Body of pancreas (tissue), 4 donors: ENCODE data around the gene KLK7. TPM values are rescaled to one million over a fixed set of nuclear protein-coding genes. Genes with fewer than 3 reads are reported as not detected.

ENCODE experiments used
- ATAC-seq: fragments of 150-250 bp; one replicate; pipeline ENCODE4 v1.9.1; 2016
- DNase-seq, 4 donors: peaks; one replicate each; pipeline ENCODE4 v3.0.0-alpha.2; 2019
- H3K27ac ChIP-seq, 4 donors: fragments of 200-600 bp; sonication (generic); 1 replicate in 3 of 4; 2 replicates in 1 of 4; pipeline versions ENCODE4 v1.5.1 to v1.6.1; 2016 to 2019; ENCODE audit warnings: mild to moderate bottlenecking in 1 of 4, mixed read lengths in 1 of 4, moderate library complexity in 1 of 4
- H3K27me3 ChIP-seq, 2 donors: fragments of 200-600 bp; sonication (generic); one replicate each; pipeline ENCODE4 v1.6.0; 2016; ENCODE audit warnings: mild to moderate bottlenecking in 1 of 2
- H3K36me3 ChIP-seq, 2 donors: fragments of 200-600 bp; sonication (generic); replicated peaks in 1 of 2; 2 replicates each; pipeline ENCODE4 v1.5.1; 2016; ENCODE audit warnings: low read depth in 2 of 2; ENCODE audit not compliant: insufficient read depth in 1 of 2
- H3K4me1 ChIP-seq: fragments of 200-600 bp; sonication (generic); one replicate; pipeline ENCODE4 v1.6.0; 2016
- H3K4me3 ChIP-seq, 2 donors: fragments of 200-600 bp; sonication (generic); 1 replicate in 1 of 2; 2 replicates in 1 of 2; pipeline ENCODE4 v1.5.1; 2016 to 2019
- H3K9me3 ChIP-seq, 3 donors: fragments of 200-600 bp; sonication (generic); 1 replicate in 2 of 3; 2 replicates in 1 of 3; pipeline ENCODE4 v1.5.1; 2016
- POLR2A ChIP-seq, 3 donors: fragments of 450-650 bp; IDR thresholded peaks; one replicate each; pipeline ENCODE4 v1.6.1; 2016; ENCODE audit warnings: antibody characterized with exemption in 3 of 3, mild to moderate bottlenecking in 2 of 3
- WGBS, 2 donors: methylation state at CpG; one replicate each; pipeline ENCODE4 v1.1.5; 2017; 5-methylcytosine and 5-hydroxymethylcytosine counted together
- intact Hi-C: fragments of 100-400 bp; cut with DNase I; formaldehyde crosslinking; loops from one replicate; pipeline ENCODE4 v1.15.1; 2023
- total RNA-seq, 2 donors: library from RNA; depleted of rRNA; stranded (reverse); fragments of >200 nt; gene quantifications; one replicate each; pipeline ENCODE4 v1.1.0, GENCODE V29; 2016
- TF ChIP-seq, protein P1 (sequence below), 7 experiments: fragments of 450-650 bp in 4 of 7; fragments of 200-600 bp in 3 of 7; sonication (generic) in 3 of 7; IDR thresholded peaks; one replicate each; pipeline ENCODE4 v1.5.1; 2016 to 2019; ENCODE audit warnings: antibody characterized with exemption in 7 of 7

KLK7 gene
- total RNA-seq, 2 donors from 2014 or later = 4.2 TPM; not detected in 1

DNA sequence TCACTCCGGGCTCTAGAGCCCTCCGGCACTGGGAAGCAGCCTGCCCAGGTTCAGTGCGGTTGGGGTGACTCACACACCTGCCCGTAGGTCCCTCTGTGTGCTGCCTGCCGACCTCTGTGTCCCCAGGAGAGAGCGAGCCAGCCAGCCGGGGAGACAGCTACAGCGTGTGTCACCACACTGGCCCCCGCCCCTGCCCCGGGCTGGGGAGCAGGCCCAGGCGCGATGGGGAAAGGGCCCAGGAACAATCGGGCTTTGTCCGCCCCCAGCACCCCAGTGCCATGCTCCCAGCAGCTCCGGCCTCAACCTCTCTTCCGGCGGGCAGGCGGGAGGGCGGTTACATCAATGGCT lies 14.3 kb downstream of the KLK7 start, which contains the start of gene KLK6:
Gene KLK6, minus strand, starts transcription at position 179 of the 348 bp plus-strand sequence. CDS start 1,487 bp downstream, outside the sequence.
- TF ChIP-seq, protein P1, sequence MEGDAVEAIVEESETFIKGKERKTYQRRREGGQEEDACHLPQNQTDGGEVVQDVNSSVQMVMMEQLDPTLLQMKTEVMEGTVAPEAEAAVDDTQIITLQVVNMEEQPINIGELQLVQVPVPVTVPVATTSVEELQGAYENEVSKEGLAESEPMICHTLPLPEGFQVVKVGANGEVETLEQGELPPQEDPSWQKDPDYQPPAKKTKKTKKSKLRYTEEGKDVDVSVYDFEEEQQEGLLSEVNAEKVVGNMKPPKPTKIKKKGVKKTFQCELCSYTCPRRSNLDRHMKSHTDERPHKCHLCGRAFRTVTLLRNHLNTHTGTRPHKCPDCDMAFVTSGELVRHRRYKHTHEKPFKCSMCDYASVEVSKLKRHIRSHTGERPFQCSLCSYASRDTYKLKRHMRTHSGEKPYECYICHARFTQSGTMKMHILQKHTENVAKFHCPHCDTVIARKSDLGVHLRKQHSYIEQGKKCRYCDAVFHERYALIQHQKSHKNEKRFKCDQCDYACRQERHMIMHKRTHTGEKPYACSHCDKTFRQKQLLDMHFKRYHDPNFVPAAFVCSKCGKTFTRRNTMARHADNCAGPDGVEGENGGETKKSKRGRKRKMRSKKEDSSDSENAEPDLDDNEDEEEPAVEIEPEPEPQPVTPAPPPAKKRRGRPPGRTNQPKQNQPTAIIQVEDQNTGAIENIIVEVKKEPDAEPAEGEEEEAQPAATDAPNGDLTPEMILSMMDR (IDR thresholded peaks at IDR 0.05) = no peak
- no peak for TF ChIP-seq POLR2A (IDR thresholded peaks at IDR 0.05)
- WGBS, 2 donors = 38 to 43% methylated on average over 12 to 15 of the region's 19 CpGs
- H3K36me3 ChIP-seq = no peaks in the 10 kb centered on the region
- ATAC-seq (no peak), DNase-seq (no peak)
- intact Hi-C loops = no loop called here
- H3K4me1 ChIP-seq = no peaks in the 10 kb centered on the region
- H3K27me3 ChIP-seq = no peaks in the 10 kb centered on the region
- H3K9me3 ChIP-seq = no peaks in the 10 kb centered on the region
- H3K27ac ChIP-seq = no peak within 1 kb of the TSS
- no peak within 1 kb of the TSS for H3K4me3 ChIP-seq

DNA sequence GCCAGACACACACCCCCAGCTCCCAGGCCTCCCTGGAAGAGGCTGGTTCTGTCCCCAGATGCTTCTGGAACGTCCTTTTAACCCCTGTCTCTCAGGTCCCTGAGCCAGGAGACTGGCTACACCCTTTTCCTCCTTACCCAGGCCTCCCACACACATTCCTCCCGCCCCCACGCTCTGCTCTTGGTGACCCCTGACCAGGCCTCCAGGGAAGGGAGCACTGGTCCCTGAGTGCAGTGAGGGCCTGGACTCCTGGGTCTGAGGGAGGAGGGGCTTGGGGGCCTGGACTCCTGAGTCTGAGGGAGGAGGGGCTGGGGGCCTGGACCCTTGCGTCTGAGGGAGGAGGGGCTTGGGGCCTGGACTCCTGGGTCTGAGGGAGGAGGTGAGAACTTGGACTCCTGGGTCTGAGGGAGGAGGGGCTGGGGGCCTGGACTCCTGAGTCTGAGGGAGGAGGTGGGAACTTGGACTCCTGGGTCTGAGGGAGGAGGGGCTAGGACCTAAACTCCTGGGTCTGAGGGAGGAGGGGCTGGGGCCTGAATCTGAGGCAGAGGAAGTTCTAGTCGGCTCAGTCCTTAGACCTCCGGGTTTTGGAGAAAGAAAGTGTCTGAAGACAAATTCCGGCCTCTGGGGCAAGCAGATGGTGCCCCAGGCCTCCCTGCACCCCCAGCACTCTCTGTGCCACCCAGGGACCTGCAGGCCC lies 14.9 kb downstream of the KLK7 start:
- intact Hi-C loops = no loop called here
- Histone ChIP-seq H3K4me1 (no peaks in the 10 kb centered on the region), H3K36me3 (no peaks in the 10 kb centered on the region), H3K27ac (no peak overlapping the region), H3K27me3 (no peaks in the 10 kb centered on the region), H3K9me3 (no peaks in the 10 kb centered on the region), H3K4me3 (no peak overlapping the region)
- TF ChIP-seq POLR2A (IDR thresholded peaks at IDR 0.05) = no peak
- TF ChIP-seq, protein P1 (IDR thresholded peaks at IDR 0.05) = no peak
- ATAC-seq = no peak
- no peak for DNase-seq
- WGBS, 2 donors = 17 to 33% methylated on average over 4 to 6 of the region's 7 CpGs

DNA sequence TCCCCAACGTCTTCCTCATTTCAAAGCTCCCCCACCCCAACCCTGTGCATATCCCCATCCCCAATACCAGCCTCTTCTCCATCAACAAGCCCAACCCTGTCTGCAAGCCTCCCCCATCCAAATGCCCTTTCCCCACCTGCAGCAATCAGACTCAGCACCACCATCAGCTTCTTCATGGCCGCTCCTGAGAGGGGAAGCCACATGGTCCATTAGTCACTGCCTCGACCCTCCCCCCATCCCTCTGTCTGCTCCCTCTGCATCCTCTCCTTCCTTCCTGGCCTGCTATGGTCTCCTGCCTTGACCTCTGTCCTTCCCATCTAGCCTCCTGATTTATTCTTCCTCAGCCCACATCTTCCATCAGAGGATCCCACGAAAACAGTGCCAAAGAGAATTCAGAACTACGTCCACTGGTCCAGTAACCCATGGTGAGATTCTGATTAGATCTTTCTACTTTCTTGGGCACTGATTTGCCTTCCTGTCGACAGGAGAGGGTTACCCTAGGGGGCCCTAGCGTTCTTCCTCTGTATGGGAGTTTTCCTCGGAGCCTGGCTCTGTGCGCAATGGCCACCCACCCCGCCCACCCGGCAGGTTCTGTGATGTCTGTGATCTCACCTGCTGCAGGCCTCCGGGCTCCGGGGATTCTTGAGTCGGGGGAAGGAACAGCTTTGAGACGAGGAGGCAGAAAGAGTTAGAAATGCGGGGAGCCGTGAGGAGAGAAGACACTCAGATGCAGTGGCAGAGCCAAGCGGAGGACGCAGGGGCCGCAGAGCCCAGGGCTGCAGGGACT lies 15.6 kb downstream of the KLK7 start:
- H3K9me3 ChIP-seq = no peaks in the 10 kb centered on the region
- intact Hi-C loops = no loop called here
- H3K4me1 ChIP-seq = no peaks in the 10 kb centered on the region
- no peak for ATAC-seq
- no peak for DNase-seq
- no peak overlapping the region for H3K27ac ChIP-seq
- WGBS, 2 donors = 20 to 27% methylated on average over 19 to 20 of the region's 20 CpGs
- TF ChIP-seq, protein P1 (IDR thresholded peaks at IDR 0.05) = no peak
- TF ChIP-seq POLR2A (IDR thresholded peaks at IDR 0.05) = no peak
- H3K36me3 ChIP-seq = no peaks in the 10 kb centered on the region
- H3K27me3 ChIP-seq = no peaks in the 10 kb centered on the region
- H3K4me3 ChIP-seq = no peak overlapping the region

DNA sequence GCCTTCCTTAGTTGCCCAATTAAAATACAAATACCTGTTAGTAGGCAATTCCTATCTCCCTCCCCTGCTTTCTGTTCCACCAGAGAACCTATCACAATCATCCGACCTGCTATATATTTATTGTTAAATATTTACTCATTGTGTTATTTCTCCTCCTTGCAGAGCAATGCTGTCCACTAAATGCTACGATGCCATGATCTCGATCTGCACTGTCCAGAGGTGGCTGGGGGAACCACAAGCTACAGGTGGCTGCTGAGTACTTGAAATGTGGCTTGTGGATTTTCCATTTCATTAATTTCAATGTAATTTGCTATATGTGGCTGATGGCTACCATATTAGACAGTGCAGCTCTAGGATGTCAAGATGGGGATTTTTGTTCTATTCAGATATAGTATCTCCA lies 19.5 kb downstream of the KLK7 start:
- WGBS, 2 donors = 39 to 43% methylated on average over 3 of the region's 3 CpGs
- no peak for ATAC-seq
- no peaks in the 10 kb centered on the region for H3K27me3 ChIP-seq

More for the DNA sequence above, 19.5 kb downstream of the KLK7 start:
- Histone ChIP-seq H3K36me3 (no peaks in the 10 kb centered on the region), H3K9me3 (no peaks in the 10 kb centered on the region), H3K4me3 (no peak overlapping the region), H3K4me1 (no peaks in the 10 kb centered on the region), H3K27ac (no peak overlapping the region)
- DNase-seq = no peak
- TF ChIP-seq, protein P1 (IDR thresholded peaks at IDR 0.05) = no peak
- TF ChIP-seq POLR2A (IDR thresholded peaks at IDR 0.05) = no peak
- intact Hi-C loops = no loop called here
